Measurements from ENCODE around the gene ADRM1. TPM values are rescaled to one million over a fixed set of nuclear protein-coding genes. Genes with fewer than 3 reads are reported as not detected.
A peak's percentile ranks its signal among the peaks of the same experiment; 100 is the strongest.

ADRM1 gene
- total RNA-seq, 6 donors from 2014 or later, result 57.6 to 158 (median 91.6) TPM

DNA sequence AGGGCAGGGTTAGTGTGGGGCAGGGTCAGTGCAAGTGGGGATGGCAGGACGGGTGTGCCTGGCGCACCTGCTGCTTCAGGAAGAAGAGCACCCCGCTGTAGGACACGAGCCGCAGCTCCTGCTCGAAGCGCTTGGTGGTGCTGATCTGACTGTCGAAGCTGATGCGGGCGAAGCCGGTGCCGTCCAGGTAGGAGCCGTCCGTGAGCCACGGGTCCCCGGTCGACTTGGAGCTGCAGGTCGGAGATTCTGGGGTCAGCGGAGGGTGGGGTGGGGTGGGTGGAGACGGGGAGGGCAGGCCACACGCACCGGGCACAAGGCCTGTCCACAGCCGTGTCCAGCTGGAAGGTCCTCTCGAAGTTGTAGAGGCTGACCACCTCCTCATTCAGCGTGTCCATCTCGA lies 10.2 kb downstream of the ADRM1 start:
- peaks cover 50 to 96% (median 90%) of the 10 kb centered on the region in 4 donors for H3K36me3 ChIP-seq
- peak in 1 of 2 donors; percentile 69 for DNase-seq
- H3K4me3 ChIP-seq, result no peak overlapping the region
- H3K9me3 ChIP-seq, result no peaks in the 10 kb centered on the region
- no peaks in the 10 kb centered on the region for H3K27me3 ChIP-seq
- ATAC-seq (ENCODE audit: low FRiP score in 2 of 2), result no peak
- 89 to 95% methylated on average over 17 to 26 of the region's 26 CpGs for WGBS, 2 donors
- TF ChIP-seq, protein P1, sequence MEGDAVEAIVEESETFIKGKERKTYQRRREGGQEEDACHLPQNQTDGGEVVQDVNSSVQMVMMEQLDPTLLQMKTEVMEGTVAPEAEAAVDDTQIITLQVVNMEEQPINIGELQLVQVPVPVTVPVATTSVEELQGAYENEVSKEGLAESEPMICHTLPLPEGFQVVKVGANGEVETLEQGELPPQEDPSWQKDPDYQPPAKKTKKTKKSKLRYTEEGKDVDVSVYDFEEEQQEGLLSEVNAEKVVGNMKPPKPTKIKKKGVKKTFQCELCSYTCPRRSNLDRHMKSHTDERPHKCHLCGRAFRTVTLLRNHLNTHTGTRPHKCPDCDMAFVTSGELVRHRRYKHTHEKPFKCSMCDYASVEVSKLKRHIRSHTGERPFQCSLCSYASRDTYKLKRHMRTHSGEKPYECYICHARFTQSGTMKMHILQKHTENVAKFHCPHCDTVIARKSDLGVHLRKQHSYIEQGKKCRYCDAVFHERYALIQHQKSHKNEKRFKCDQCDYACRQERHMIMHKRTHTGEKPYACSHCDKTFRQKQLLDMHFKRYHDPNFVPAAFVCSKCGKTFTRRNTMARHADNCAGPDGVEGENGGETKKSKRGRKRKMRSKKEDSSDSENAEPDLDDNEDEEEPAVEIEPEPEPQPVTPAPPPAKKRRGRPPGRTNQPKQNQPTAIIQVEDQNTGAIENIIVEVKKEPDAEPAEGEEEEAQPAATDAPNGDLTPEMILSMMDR (IDR thresholded peaks at IDR 0.05), result no peak
- no peak for TF ChIP-seq EP300 (IDR thresholded peaks at IDR 0.05)
- TF ChIP-seq POLR2AphosphoS5 (IDR thresholded peaks at IDR 0.05), result no peak
- TF ChIP-seq POLR2A (IDR thresholded peaks at IDR 0.05), result no peak
- H3K27ac ChIP-seq, result no peak overlapping the region
- no peaks in the 10 kb centered on the region for H3K4me1 ChIP-seq

GRCh38 chr20:62313460-62314338 lies 10.9 kb downstream of the ADRM1 start:
- no peak overlapping the region for H3K27ac ChIP-seq
- no peak for ATAC-seq (ENCODE audit: low FRiP score in 2 of 2)
- peaks cover 43 to 94% (median 88%) of the 10 kb centered on the region in 4 donors for H3K36me3 ChIP-seq

DNA sequence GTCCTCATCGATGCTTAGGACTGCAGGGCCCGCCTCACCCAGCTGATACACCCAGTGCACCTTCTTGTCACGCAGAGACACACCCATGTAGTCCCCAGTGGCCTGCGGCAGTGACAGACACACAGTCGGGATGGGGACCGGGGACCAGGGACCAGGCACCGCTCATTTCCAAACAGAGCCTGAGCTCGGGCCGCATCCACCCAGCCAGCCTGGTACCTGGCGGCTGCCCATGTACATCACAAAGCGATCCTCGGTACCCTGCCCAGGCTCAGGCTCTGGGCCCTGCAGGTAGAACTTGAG lies 11.5 kb downstream of the ADRM1 start:
- Histone ChIP-seq H3K27ac (no peak overlapping the region), H3K9me3 (no peaks in the 10 kb centered on the region), H3K4me3 (no peak overlapping the region), H3K27me3 (no peaks in the 10 kb centered on the region), H3K36me3 (peaks cover 41 to 94% (median 89%) of the 10 kb centered on the region in 4 donors), H3K4me1 (no peaks in the 10 kb centered on the region)
- DNase-seq (no peak), ATAC-seq (ENCODE audit: low FRiP score in 2 of 2) (no peak)
- TF ChIP-seq EP300 (IDR thresholded peaks at IDR 0.05) (no peak), POLR2AphosphoS5 (IDR thresholded peaks at IDR 0.05) (no peak), POLR2A (IDR thresholded peaks at IDR 0.05) (no peak)
- TF ChIP-seq, protein P1 (IDR thresholded peaks at IDR 0.05), result no peak
- WGBS, 2 donors, result 88 to 93% methylated on average over 2 to 12 of the region's 12 CpGs

More at GRCh38 chr20:62313460-62314338, 10.9 kb downstream of the ADRM1 start:
- H3K27me3 ChIP-seq, result no peaks in the 10 kb centered on the region
- TF ChIP-seq, protein P1 (IDR thresholded peaks at IDR 0.05), result no peak
- TF ChIP-seq POLR2AphosphoS5 (IDR thresholded peaks at IDR 0.05) (no peak), EP300 (IDR thresholded peaks at IDR 0.05) (no peak), POLR2A (IDR thresholded peaks at IDR 0.05) (no peak)
- no peaks in the 10 kb centered on the region for H3K9me3 ChIP-seq
- DNase-seq, result peak in 1 of 2 donors; percentile 79
- no peaks in the 10 kb centered on the region for H3K4me1 ChIP-seq
- H3K4me3 ChIP-seq, result no peak overlapping the region
- WGBS, 2 donors, result 90 to 93% methylated on average over 36 to 55 of the region's 55 CpGs

- H3K4me3 ChIP-seq, result no peak overlapping the region
- WGBS, 2 donors, result 87 to 92% methylated on average over 11 to 25 of the region's 25 CpGs
- H3K4me1 ChIP-seq, result no peaks in the 10 kb centered on the region
- TF ChIP-seq, protein P1 (IDR thresholded peaks at IDR 0.05), result no peak
- TF ChIP-seq EP300 (IDR thresholded peaks at IDR 0.05) (no peak), POLR2A (IDR thresholded peaks at IDR 0.05) (no peak), POLR2AphosphoS5 (IDR thresholded peaks at IDR 0.05) (no peak)
- no peaks in the 10 kb centered on the region for H3K9me3 ChIP-seq
- no peak for ATAC-seq (ENCODE audit: low FRiP score in 2 of 2)
- H3K36me3 ChIP-seq, result peaks cover 44 to 94% (median 89%) of the 10 kb centered on the region in 4 donors
- H3K27ac ChIP-seq, result no peak overlapping the region
- DNase-seq, result peak in 1 of 2 donors; percentile 77
- H3K27me3 ChIP-seq, result no peaks in the 10 kb centered on the region
Observed at GRCh38 chr20:62314711-62315302, 12.0 kb downstream of the ADRM1 start.
